RKO (cell line): ENCODE results near the gene NAP1L4.

ENCODE experiments used
- DNase-seq: peaks from one replicate; pipeline ENCODE4 v3.0.0-alpha.2; 2016; ENCODE audit warnings: low spot score

NAP1L4 gene

GRCh38 chr11:2922655-2923054, 69.5 kb downstream of the NAP1L4 start:
- no peak for DNase-seq

- no peak for DNase-seq
Observed at GRCh38 chr11:2921742-2922493, 70.2 kb downstream of the NAP1L4 start.

GRCh38 chr11:2921261-2921660, 70.9 kb downstream of the NAP1L4 start:
- no peak for DNase-seq

- no peak for DNase-seq
Observed at GRCh38 chr11:2920343-2920742, 71.8 kb downstream of the NAP1L4 start.

DNA sequence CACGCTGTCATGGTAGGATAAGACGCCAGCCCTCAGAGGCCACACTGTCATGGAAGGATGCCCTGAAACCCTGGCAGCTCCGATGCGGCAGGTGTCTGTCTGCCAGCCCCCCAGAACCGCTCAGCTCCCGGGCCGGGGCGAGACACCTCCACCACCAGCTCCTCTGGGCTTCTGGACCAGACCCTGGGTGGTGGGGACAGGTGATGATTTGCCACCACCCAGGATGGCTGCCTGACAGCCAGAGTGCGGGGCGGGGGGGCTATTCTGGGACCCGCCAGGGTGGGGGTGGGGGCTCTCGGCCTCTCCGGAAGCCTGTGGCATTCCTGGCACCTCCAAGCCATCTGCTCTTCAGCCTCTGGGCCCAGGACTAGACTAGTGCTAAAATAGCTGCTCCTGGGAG, 72.3 kb downstream of the NAP1L4 start:
- no peak for DNase-seq

GRCh38 chr11:2919188-2919587, 72.9 kb downstream of the NAP1L4 start:
- DNase-seq, result no peak

DNA sequence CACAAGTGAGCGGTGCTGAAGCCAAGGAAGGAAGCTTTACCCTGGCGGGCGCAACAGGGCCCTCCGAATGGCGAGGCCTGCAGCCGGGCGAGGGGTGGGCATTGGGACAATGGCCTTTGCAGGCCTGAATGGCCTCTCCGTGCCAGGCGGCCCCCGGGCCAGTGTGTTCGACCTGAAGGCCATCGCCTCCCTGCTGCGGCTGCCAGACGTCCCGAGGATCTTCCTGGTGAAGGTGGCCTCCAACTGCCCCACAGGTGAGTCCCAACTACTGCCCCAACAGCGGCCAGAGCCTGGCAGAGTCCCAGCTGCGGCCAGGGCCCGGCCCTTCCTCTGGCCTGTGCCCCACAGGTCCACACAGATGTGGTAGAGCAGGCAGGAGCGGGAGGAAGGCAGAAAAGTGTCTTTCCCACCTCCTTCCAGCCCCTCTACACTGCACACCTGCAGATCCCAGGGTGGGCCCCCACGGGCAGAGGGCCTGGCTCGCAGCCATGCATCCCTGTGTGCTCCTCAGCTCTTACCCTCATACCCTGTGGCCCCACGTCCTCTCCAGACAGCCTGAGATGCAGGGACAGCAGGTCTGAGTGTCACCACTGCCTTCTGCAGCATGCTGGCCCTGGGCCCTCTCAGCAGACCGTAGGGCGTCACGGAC, 74.2 kb downstream of the NAP1L4 start:
- no peak for DNase-seq

GRCh38 chr11:2916892-2917645, 75.1 kb downstream of the NAP1L4 start:
- DNase-seq, result no peak

- DNase-seq, result no peak
Observed at GRCh38 chr11:2916114-2916891, 75.8 kb downstream of the NAP1L4 start.

- no peak for DNase-seq
Observed at GRCh38 chr11:2915473-2915872, 76.7 kb downstream of the NAP1L4 start.

DNA sequence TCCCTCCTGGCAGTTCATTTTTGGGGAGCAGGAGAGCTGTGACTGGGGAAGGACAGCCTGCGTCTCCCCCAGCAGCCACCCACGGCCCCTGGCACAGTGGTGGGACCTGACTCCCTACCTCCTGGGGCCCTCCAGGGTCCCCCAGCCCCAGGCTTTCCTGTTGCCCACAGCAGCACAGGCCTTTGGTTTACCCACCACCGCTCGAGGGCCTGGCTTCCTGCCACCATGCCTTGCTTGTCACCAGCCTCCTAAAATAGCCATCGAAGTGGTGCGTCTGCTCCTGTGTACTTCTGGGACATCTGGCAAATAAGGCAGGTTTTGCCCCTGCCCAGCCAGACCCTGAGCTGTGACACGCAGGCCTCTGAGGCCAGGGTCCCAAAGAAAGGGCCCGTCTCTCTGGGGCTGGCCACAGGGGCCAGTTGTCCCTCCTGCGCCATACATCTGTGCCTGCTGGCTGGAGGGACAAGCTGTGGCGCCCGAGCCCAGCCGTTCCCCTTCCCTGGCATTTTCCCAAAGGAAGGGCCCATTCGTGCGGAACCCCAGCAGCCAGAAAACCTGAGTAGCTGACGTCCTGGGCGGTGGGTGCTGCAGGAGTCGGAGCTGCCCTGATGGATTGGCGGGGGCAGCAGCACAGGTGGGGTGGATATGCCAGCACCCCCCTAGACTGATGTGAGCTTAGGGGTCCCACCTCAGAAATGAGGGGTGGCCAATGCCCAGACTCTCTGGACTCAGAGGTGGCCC, 77.5 kb downstream of the NAP1L4 start:
- no peak for DNase-seq

DNA sequence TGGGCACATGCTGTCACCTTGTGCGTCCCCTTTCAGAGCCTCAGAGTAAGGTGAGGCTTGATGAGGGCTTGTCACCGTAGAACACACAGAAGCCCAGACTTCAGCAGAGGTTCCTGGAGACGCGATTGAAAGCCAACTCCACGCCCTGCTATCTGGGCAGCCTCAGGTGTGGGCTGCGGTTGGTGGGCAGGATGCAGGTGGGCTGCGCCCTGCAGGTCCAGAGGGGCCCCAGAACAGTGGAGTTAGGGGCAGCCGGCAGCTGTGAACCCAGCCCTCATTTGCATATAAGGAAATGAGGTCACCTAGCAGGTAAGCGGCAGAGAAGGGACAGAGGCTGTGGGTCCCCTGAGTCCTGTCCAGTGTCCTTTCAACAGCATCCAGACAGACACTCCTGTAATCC, 78.4 kb downstream of the NAP1L4 start:
- no peak for DNase-seq

GRCh38 chr11:2913019-2913431, 79.1 kb downstream of the NAP1L4 start:
- DNase-seq, result no peak

- DNase-seq, result peak; percentile 56
Observed at GRCh38 chr11:2912498-2912897, 79.6 kb downstream of the NAP1L4 start.

- no peak for DNase-seq
Observed at GRCh38 chr11:2911785-2912391, 80.2 kb downstream of the NAP1L4 start.

- DNase-seq, result no peak
Observed at GRCh38 chr11:2911088-2911784, 80.9 kb downstream of the NAP1L4 start.

DNA sequence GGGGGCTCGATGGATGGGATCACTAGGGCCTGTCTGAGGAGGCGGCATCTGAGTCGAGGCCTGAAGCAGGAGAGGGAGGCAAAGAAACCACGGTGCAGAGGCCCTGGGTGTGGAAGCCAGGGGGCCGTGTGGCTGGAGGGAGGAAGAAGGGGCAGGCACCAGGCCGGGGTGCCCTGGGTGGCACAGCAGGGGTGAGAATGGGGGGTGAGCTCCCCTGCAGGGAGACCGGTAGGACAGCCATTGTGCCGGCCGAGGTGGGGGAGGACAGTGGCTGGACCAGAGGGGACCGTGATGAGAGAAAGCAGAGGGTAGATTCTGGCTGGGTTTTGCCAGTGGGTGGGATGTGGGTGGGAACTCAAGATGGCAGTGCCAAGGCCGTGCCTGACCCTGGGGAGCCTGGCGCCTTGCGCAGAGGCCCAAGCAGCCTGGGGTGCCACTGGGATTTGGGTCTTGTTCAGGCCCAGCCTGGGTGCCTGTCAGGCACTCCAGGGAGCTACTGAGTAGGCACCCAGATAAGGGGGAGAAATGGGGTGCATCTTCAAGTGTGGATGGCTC, 81.7 kb downstream of the NAP1L4 start:
- DNase-seq, result no peak

GRCh38 chr11:2909133-2909902, 82.8 kb downstream of the NAP1L4 start:
- no peak for DNase-seq

DNA sequence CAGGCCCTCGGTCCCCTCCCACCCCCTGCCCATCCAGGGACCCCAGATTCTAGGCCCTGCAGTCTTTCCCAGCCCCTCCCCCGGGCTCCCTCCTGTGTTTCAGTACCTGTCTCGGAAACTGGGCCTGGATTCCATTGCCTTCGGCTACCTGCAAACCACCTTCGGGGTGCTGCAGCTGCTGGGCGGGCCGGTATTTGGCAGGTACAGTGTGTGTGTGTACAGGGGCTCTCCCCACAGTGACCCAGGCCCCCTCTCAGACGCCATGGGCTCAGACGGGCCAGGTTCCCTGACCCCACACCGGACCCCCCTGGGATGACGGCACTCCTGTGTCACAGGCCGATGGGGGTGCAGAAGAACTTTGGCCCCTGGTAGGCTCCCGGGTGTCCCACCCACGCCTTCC, 84.0 kb downstream of the NAP1L4 start:
- no peak for DNase-seq
